GM19328 (cell line): ENCODE data around the gene MIX23.

ENCODE experiments used
- ATAC-seq: cut with Tn5 transposase; IDR thresholded peaks from one replicate; pipeline ENCODE4 v1.9.1; 2021; ENCODE audit warnings: mild to moderate bottlenecking, moderate library complexity; ENCODE audit not compliant: unreplicated experiment

MIX23 gene

DNA sequence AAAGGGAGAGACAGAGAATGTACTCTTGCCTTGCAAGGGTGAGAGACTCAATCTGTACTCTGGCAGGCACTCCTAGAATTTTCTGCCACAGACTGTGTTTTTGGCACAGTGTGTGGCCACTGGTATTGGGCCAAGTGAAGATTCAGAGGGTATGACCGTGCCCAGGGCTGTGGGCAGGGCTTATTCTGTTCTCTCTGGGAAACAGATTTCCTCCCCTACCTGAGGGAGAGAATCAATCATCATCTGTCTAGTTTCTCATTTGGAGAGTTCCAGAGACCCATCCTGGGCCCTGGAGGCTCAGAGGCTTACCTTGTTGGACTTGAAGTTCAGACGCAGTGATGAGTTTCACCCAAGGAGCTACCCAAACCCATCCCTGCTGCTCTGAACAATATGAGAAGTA is 29.8 kb downstream of the MIX23 start:
- ATAC-seq = no peak

DNA sequence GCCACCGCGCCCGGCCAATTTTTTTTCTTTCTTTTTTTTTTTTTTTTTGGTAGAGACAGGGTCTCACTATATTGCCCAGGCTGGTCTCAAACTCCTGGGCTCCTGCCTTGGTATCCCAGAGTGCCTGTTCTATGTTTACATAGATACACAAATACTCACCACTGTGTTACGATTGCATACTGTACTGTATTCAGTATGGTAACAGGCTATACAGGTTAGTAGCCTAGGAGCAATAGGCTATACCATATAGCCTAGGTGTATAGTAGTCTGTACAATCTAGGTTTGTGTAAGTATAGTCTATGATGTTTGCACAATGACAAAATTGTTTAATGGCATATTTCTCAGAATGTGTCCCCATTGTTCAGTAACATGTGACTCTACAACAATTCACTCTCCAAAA is 31.4 kb downstream of the MIX23 start:
- no peak for ATAC-seq

DNA sequence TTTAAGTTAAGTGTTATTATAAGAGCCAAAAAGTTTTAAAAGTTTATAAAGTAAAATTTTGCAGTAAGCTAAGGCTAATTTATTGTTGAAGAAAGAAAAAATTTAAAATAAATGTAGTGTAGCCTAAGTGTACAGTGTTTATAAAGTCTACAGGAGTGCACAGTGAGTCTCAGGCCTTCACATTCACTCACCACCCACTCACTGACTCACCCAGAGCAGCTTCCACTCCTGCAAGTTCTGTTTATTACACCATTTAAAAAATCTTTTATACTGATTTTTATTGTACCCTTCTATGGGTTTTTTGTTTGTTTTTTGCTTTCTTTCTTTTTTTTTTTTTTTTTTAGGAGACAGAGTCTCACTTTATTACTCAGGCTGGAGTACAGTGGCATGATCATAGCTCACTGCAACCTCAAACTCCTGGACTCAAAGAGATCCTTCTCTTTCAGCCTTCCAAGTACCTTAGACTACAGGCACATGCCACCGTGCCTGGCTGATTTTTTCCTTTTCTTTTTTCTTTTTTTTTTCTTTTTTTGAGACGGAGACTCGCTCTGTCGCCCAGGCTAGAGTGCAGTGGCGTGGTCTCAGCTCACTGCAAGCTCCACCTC is 32.1 kb downstream of the MIX23 start:
- no peak for ATAC-seq

DNA sequence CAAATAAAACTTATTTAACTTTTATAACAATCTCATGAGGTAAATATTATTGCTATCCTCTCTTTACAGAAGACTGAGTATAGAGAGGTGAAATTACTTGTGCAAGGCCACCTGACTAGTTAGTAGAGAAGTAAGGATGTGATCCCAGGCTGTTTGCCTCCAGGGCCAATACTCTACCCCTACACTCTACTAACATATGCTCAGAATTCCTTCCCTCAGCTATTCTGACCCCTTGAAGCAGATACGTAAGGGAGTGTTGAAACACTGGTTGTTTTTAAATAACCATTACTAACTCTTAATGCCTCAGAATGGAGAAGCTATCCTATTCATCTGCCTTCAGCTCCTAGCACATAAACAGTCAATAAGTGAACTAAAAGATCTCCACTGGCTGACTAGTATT is 33.9 kb downstream of the MIX23 start:
- no peak for ATAC-seq

DNA sequence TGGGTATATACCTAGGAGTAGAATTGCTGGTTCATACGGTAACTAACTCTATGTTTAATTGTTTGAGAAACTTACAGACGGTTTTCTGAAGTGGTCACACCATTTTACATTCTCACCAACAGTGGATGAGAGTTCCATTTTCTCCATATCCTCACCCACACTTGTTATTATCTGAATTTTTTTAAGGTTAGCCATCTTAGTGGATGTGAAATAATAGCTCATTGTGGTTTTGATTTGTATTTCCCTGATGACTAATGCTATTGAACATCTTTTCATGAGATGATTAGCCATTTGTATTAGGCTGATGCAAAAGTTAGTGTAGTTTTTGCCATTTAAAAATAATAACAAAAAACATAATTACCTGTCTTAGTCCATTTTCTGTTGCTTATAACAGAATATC is 39.4 kb downstream of the MIX23 start:
- ATAC-seq = no peak

DNA sequence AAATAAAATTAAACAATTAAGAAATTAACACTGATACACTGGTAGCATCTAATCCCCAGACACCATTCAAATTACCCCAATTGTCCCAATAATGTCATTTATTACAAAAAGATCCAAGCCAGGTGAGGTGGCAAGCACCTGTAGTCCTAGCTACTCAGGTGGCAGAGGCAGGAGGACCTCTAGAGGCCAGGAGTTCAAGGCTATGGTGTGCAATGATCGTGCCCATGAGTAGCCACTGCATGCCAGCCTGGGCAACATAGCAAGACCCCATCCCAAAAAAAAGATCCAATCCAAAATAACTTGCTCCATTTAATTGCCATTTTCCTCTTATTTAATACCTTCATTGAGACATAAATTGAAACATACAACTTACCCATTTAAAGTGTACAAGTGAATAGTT is 40.2 kb downstream of the MIX23 start:
- ATAC-seq = no peak

DNA sequence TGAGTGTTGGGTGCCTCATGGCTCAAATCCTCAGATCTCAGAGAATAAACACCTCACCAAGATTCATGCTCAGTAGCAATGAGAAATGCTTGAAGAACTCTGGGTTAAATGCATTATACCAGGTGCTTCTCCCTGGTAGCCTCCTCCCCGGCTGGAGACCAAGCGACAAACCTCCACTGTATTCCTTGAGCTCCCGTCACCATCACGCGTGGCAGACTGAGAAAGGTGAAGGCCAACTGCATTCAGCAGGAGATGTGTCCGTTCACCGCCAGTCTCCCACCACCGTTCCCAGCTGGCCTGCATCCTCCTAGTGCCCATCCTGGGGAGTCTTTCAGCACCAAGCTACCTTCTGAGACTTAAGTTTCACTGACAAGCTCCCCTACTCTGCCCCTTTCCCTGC is 50.5 kb downstream of the MIX23 start:
- no peak for ATAC-seq

DNA sequence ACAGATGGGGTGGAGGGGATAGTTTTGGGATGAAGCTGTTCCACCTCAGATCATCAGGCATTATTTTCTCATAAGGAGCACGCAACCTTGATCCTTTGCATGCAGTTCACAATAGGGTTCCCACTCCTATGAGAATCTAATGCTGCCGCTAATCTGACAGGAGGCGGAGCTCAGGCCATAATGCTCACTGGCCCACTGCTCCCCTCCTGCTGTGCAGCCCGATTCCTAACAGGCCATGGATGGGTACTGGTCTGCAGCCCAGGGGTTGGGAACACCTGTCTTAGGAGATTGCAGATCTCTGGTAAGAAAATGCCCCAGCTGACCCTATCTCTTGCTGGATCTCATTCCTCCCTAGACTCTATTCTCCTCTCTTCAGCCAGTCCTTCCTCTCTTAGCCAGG is 51.1 kb downstream of the MIX23 start:
- ATAC-seq = no peak

DNA sequence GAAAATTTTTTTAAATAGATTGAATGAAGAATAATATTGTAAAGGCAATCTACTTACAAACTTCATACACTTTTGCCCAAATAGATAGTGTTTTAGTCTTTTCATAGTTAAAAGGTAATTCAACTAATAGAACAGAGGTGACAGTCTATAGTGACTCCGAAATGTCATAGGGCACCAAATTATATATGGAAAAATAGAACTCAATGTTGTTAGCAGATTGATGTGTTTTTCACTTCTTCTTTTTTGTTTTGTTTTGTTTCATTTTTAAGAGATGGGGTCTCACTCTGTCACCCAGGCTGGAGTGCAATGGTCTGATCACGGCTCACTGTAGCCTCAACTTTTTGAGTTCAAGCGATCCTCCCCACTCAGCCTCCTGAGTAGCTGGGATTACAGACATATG is 57.3 kb downstream of the MIX23 start:
- no peak for ATAC-seq

DNA sequence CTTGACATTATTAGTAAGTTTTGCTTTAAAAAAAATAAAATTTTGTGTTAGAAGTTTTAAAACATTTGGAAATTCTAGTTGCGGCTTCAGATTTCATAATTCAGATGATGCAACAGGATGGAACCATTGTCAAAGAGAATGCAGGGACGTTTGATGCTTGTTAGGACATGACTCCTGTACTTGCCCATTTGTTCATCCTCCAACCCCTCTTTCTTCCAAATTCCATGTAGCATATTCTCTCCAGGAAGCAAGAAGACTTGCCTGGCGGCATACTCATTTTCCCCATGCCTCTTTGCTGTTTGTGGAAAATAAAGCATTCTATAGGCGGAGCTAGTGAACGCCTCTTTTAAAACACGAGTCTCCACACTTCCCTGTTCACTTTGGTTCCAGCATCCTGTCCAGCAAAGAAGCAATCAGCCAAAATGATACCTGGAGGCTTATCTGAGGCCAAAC is 58.1 kb downstream of the MIX23 start, which contains the start of gene CSTA:
Gene CSTA, plus strand, starts transcription at position 378 of the 453 bp plus-strand sequence. Its CDS starts 45 bp downstream, at position 423.
- no peak for ATAC-seq

DNA sequence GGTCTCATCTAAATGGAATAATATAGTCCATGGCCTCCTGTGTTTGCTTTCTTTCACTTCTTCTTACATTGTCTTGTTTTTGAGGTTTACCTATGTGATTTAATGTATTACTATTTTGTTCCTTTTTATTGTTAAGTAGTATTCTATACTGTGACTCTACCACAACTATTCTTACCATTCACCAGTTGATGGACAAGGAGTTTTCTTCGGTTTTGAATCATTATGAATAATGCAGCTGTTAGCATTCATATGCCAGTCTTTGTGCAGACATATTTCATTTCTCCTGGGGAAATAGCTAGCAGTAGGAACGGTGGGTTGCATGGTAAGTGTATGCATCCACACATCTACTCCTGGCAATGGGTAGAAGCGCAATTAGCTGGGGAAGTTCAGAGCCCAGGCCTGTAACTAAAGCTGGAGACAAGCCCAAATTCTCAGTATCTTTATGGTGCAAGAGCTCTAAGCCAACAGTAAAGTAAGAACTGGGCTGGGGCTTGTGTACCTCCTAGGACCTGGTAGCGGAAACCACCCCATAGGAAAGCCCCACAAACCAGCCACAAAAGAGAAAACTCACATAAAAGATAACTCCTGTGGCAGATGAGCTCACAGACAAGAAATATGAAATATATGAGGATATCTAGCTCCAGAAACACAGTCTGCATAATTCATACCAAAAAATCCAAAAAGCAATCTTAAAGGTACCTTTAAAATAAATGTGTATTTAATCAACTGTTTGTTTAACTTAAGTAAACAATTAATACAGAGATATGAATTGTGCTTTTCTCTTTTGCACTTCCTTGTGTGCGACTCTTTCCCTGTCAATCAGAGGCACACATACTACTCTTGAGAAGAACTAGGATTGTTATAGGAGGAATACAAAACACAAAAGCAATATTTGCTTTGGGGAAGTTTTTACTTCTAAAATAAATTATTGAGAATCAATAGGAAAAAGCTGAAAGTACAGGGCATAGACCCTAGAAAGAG is 60.6 kb downstream of the MIX23 start:
- no peak for ATAC-seq

DNA sequence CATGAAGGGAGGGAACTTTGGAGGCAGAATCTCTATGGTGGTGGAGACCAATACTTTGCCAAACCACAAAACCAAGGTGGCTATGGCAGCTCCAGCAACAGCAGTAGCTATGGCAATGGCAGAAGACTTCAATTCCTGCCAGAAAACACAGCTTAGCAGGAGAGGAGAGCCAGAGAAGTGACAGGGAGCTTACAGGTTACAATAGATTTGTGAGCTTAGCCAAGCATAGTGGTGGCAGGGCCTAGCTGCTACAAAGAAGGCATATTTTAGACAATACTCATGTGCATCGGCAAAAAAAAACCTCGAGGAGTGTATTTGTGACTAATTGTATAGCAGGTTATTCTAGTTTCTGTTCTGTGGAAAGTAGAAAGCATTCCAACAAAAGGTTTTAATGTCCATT is 64.4 kb downstream of the MIX23 start:
- ATAC-seq = no peak

DNA sequence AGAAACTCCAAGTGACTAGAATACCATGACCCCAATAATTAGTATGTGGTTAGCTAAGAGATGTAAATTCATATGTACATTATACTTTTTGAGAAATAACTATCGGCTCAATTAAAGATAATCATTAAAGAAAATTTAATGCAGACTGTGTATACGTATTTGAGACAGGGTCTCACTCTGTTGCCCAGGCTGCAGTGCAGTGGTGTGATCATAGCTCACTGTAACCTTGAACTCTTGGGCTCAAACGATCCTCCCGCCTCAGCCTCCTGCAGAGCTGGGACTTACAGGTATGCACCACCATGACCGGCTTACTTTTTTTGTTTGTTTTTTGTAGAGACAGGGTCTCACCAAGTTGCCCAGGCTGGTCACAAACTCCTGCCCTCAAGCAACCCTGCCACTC is 66.7 kb downstream of the MIX23 start:
- no peak for ATAC-seq

DNA sequence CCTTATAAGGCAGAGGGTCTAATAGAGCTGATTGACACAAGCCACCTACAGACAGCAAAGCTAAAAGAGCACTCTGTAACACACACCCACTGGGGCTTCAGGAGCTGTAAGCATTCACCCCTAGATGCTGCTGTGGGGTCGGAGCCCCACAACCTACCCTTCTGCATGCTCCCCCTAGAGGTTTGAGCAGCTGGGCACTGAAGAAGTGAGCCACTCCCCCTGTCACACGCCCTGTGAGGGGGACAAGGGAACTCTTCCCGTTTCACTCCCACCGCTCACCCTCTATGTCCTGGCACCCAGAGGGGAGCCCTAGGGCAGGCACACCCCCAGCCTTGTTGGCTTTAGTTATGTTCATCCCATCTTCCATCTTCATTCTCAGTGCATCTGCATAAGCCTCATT is 67.4 kb downstream of the MIX23 start:
- ATAC-seq = no peak

DNA sequence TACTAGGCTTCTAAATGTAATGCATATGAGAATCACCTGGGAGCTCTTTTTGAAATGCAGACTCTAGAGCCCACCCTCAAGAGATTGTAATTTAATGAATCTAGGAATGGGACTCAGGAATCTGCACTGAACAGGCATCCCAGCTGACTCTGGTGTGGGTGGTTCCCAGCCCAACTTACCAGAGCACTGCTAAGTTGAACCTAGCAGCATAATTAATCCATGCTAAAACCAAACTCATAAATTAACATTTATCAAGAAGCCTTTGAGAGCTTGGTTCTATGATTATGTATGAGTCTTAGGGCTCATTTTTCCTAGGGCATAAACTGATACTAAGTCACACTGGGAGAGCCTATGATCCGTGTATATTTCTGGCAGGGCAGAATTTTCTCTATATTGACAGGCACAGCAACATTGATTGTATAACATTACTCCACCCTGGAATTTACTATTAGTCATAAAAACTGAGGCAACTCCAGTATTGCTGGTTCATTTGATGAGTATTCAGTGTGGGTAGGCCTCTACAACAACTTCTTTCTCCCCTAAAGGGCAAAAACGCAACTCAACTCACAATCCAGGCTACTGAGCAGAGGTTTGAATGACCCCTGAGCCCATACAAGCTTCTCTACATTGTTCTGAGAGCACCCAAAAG is 68.7 kb downstream of the MIX23 start:
- no peak for ATAC-seq

DNA sequence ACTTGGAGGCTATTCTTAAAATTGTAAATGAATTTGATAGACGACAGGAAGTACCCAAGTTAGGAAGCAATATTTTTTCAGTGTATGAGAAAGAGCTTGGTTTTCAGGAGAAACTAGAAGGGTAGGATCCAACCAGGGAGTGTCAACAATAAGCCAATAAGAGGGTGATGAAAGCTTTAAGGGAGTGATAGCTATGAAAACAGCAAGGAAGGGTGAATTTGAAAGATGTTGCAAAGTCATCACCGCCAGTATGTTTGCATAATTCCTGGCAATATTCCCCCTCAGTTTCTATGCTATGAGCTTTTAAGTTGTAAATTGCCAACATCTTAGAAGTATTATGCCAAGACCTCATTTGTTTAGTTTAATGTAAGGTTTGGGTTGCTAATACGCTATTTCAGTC is 69.8 kb downstream of the MIX23 start:
- ATAC-seq = no peak

DNA sequence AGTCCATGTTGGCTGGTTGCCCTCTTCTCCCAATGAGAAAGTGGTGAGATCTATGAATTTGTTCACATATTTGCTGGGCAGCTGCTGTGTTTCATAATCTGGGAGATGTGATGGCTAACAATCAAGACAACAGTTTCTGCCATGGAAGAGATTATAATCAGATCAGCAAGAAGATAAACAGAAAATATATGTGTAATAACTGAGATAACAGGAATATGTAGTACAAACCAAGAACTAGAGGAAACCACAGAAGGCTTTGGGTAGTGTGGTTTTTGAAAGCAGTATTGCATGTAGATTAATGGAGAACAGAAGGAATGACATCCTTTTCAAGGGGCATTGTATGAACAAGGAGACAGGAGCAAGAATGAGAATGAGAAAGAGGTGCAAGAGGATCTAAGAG is 70.2 kb downstream of the MIX23 start:
- no peak for ATAC-seq

DNA sequence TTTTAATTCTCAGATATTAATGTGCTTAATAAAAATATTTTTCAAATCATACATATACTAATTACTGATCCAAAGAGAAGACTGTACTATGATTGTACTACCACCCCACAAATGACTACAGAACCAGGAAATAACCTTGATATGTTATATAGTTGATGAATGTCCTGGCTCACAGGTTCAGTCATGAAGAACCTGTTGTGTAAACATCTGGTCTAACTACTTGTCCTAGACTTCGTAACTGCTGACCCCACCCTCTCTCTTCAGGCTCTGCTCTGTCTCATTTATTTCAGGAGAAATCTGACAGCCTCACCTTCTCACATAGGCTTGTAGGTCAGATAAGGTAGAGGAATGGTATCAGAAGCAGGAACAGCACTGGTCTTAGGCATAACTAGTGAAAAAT is 72.7 kb downstream of the MIX23 start:
- no peak for ATAC-seq
